WTC11 (cell line): ENCODE measurements around the gene TASP1. TPM values are rescaled to one million over a fixed set of nuclear protein-coding genes. Genes with fewer than 3 reads are reported as not detected.

ENCODE experiments used
- ATAC-seq: fragments of 200-7000 bp; cut with Tn5 transposase; 2 replicates; pipeline ENCODE4 v1.10.0; 2021; ENCODE audit warnings: mild to moderate bottlenecking, moderate library complexity
- CTCF ChIA-PET: fragments of 300-600 bp; sonication (Branson Sonifier 250); formaldehyde crosslinking; loops from one replicate; lab custom pipeline; 2021; ENCODE audit warnings: antibody characterized with exemption; lab: Charles Lee
- POLR2A ChIA-PET: fragments of 350-600 bp; sonication (Branson Sonifier 250); formaldehyde crosslinking; loops from one replicate; lab custom pipeline; 2021; ENCODE audit warnings: antibody characterized with exemption; lab: Charles Lee
- DNase-seq: peaks from one replicate; pipeline ENCODE4 v3.0.0; 2021; ENCODE audit warnings: low spot score
- H3K27ac Mint-ChIP-seq: 2 replicates; pipeline ENCODE4 v1.8.0; 2021; ENCODE audit warnings: mixed read lengths
- H3K27me3 Mint-ChIP-seq: 2 replicates; pipeline ENCODE4 v1.8.0; 2021; ENCODE audit warnings: low read depth, mild to moderate bottlenecking, moderate library complexity, mixed read lengths
- H3K36me3 Mint-ChIP-seq: 2 replicates; pipeline ENCODE4 v1.8.0; 2021; ENCODE audit warnings: mixed read lengths
- H3K4me1 Mint-ChIP-seq: 2 replicates; pipeline ENCODE4 v1.8.0; 2022; ENCODE audit warnings: mixed read lengths
- H3K4me3 Mint-ChIP-seq: 2 replicates; pipeline ENCODE4 v1.8.0; 2021; ENCODE audit warnings: mild to moderate bottlenecking, moderate library complexity, mixed read lengths
- H3K9me3 Mint-ChIP-seq: 2 replicates; pipeline ENCODE4 v1.8.0; 2021; ENCODE audit warnings: mixed read lengths
- EMX1 ChIP-seq: fragments of 250-450 bp; sonication (Bioruptor Pico); IDR thresholded peaks from 2 replicates; pipeline ENCODE4 v1.8.0; 2021; ENCODE audit warnings: mild to moderate bottlenecking
- FOXJ3 ChIP-seq: sonication (generic); formaldehyde crosslinking; IDR thresholded peaks from 2 replicates; pipeline ENCODE4 v1.9.0; 2021; ENCODE audit warnings: missing genetic modification reagents, mild to moderate bottlenecking, borderline replicate concordance
- GABPB1 ChIP-seq: sonication (generic); formaldehyde crosslinking; IDR thresholded peaks from 2 replicates; pipeline ENCODE4 v1.8.1; 2023; ENCODE audit warnings: mild to moderate bottlenecking, missing genetic modification reagents
- KAT7 ChIP-seq: sonication (generic); formaldehyde crosslinking; IDR thresholded peaks from 2 replicates; pipeline ENCODE4 v1.8.1; 2023; ENCODE audit warnings: missing genetic modification reagents, mild to moderate bottlenecking, borderline replicate concordance
- OVOL2 ChIP-seq: fragments of 250-450 bp; sonication (Bioruptor Pico); IDR thresholded peaks from 2 replicates; pipeline ENCODE4 v1.9.0; 2021; ENCODE audit warnings: mild to moderate bottlenecking, borderline replicate concordance
- PRRX2 ChIP-seq: fragments of 250-450 bp; sonication (Bioruptor Pico); IDR thresholded peaks from 2 replicates; pipeline ENCODE4 v1.8.0; 2021; ENCODE audit warnings: mild to moderate bottlenecking
- SMAD3 ChIP-seq: sonication (generic); formaldehyde crosslinking; IDR thresholded peaks from 2 replicates; pipeline ENCODE4 v1.8.0; 2022; ENCODE audit warnings: missing genetic modification reagents, mild to moderate bottlenecking, borderline replicate concordance
- SOX15 ChIP-seq: fragments of 250-450 bp; sonication (Bioruptor Pico); IDR thresholded peaks from 2 replicates; pipeline ENCODE4 v1.9.0; 2021; ENCODE audit warnings: mild to moderate bottlenecking
- TCF7 ChIP-seq: sonication (generic); formaldehyde crosslinking; IDR thresholded peaks from 2 replicates; pipeline ENCODE4 v1.8.0; 2022; ENCODE audit warnings: mild to moderate bottlenecking, low read depth, missing genetic modification reagents, moderate library complexity
- ZNF219 ChIP-seq: sonication (generic); formaldehyde crosslinking; IDR thresholded peaks from 2 replicates; pipeline ENCODE4 v1.8.0; 2023; ENCODE audit warnings: missing genetic modification reagents, mild to moderate bottlenecking, borderline replicate concordance
- ZNF263 ChIP-seq: sonication (generic); formaldehyde crosslinking; IDR thresholded peaks from 2 replicates; pipeline ENCODE4 v1.8.1; 2022; ENCODE audit warnings: low read depth, mild to moderate bottlenecking, moderate library complexity, missing genetic modification reagents
- ZNF317 ChIP-seq: sonication (generic); formaldehyde crosslinking; IDR thresholded peaks from 2 replicates; pipeline ENCODE4 v1.8.1; 2023; ENCODE audit warnings: low read depth, mild to moderate bottlenecking, moderate library complexity, missing genetic modification reagents, borderline replicate concordance
- ZNF423 ChIP-seq: fragments of 250-450 bp; sonication (Bioruptor Pico); IDR thresholded peaks from 2 replicates; pipeline ENCODE4 v2.1.2; 2022; ENCODE audit warnings: mild to moderate bottlenecking, moderate library complexity
- ZNF671 ChIP-seq: fragments of 250-450 bp; sonication (Bioruptor Pico); IDR thresholded peaks from 2 replicates; pipeline ENCODE4 v1.8.0; 2021; ENCODE audit warnings: mild to moderate bottlenecking
- total RNA-seq: library from RNA; stranded (reverse); gene quantifications from 3 replicates; pipeline ENCODE4 v1.2.3, GENCODE V29; 2021
- TF ChIP-seq, protein P1 (sequence below): sonication (generic); formaldehyde crosslinking; IDR thresholded peaks from 2 replicates; pipeline ENCODE4 v1.8.1; 2023; ENCODE audit warnings: mild to moderate bottlenecking, missing genetic modification reagents
- TF ChIP-seq, protein P2 (sequence below): fragments of 200-600 bp; IDR thresholded peaks from 2 replicates; pipeline ENCODE4 v1.8.0; 2022; ENCODE audit warnings: antibody characterized with exemption
- TF ChIP-seq, protein P3 (sequence below): fragments of 250-450 bp; sonication (Bioruptor Pico); IDR thresholded peaks from 2 replicates; pipeline ENCODE4 v1.9.0; 2021; ENCODE audit warnings: moderate library complexity, mild to moderate bottlenecking, inconsistent platforms, borderline replicate concordance
- TF ChIP-seq, protein P4 (sequence below): fragments of 250-450 bp; sonication (Bioruptor Pico); conservative IDR thresholded peaks from 2 replicates; pipeline ENCODE4 v1.9.0; 2021; ENCODE audit warnings: mild to moderate bottlenecking
- TF ChIP-seq, protein P5 (sequence below): sonication (generic); formaldehyde crosslinking; IDR thresholded peaks from 2 replicates; pipeline ENCODE4 v1.8.1; 2023; ENCODE audit warnings: mild to moderate bottlenecking, missing genetic modification reagents, moderate library complexity
- TF ChIP-seq, protein P6 (sequence below): sonication (generic); formaldehyde crosslinking; IDR thresholded peaks from 2 replicates; pipeline ENCODE4 v1.8.0; 2023; ENCODE audit warnings: missing genetic modification reagents, mild to moderate bottlenecking, borderline replicate concordance

Gene TASP1
- total RNA-seq, 1 experiment from 2014 or later = 12.4 TPM

DNA sequence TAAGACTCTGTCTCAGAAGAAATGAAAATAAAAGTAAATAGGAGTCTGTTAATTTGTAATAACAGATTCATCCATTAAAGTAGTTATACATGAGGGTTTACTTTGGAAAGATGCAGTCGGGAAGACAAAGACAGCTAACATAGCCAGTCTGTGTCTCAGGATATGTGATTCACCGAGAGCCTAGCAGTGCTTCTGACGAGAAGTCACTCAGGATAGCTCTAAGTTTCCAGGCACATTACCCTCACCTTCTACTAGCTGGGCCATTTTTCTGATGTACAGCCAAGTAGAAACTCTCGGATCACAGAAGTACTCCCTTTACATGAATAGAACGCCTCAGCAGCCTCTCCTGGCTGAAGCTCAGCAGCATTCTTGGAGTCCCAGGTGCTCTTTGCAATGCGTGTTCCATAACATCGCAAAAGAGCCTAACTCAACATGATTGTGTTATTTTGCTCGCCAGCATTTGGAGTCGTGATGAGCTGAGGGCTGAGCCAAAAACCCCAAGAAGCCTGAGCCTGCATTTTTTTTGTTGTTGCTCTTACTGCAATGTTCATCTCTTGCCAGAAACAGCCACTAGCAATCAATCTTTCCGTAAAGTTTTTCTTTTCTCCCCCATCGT is 22.4 kb upstream of the TASP1 start:
- H3K4me3 Mint-ChIP-seq = no peak overlapping the region
- no peak for DNase-seq
- H3K36me3 Mint-ChIP-seq = no peaks in the 10 kb centered on the region
- 0 out of 2 replicates have a peak, but pooled peaks cover 3% of the 10 kb centered on the region for H3K9me3 Mint-ChIP-seq
- ATAC-seq = no peak
- H3K27ac Mint-ChIP-seq = no peak overlapping the region
- no peaks in the 10 kb centered on the region for H3K4me1 Mint-ChIP-seq
- POLR2A ChIA-PET = no interaction called here
- TF ChIP-seq, protein P1, sequence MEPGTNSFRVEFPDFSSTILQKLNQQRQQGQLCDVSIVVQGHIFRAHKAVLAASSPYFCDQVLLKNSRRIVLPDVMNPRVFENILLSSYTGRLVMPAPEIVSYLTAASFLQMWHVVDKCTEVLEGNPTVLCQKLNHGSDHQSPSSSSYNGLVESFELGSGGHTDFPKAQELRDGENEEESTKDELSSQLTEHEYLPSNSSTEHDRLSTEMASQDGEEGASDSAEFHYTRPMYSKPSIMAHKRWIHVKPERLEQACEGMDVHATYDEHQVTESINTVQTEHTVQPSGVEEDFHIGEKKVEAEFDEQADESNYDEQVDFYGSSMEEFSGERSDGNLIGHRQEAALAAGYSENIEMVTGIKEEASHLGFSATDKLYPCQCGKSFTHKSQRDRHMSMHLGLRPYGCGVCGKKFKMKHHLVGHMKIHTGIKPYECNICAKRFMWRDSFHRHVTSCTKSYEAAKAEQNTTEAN (CRISPR knock-in tag) = no peak
- no peak for TF ChIP-seq GABPB1 (CRISPR knock-in tag)
- TF ChIP-seq PRRX2 (CRISPR knock-in tag) = no peak
- no peak for TF ChIP-seq KAT7 (CRISPR knock-in tag)
- TF ChIP-seq, protein P2, sequence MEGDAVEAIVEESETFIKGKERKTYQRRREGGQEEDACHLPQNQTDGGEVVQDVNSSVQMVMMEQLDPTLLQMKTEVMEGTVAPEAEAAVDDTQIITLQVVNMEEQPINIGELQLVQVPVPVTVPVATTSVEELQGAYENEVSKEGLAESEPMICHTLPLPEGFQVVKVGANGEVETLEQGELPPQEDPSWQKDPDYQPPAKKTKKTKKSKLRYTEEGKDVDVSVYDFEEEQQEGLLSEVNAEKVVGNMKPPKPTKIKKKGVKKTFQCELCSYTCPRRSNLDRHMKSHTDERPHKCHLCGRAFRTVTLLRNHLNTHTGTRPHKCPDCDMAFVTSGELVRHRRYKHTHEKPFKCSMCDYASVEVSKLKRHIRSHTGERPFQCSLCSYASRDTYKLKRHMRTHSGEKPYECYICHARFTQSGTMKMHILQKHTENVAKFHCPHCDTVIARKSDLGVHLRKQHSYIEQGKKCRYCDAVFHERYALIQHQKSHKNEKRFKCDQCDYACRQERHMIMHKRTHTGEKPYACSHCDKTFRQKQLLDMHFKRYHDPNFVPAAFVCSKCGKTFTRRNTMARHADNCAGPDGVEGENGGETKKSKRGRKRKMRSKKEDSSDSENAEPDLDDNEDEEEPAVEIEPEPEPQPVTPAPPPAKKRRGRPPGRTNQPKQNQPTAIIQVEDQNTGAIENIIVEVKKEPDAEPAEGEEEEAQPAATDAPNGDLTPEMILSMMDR = no peak
- no peak for TF ChIP-seq ZNF263 (CRISPR knock-in tag)
- TF ChIP-seq ZNF671 = no peak
- TF ChIP-seq SMAD3 (CRISPR knock-in tag) = no peak
- TF ChIP-seq ZNF219 = no peak
- no peak for TF ChIP-seq FOXJ3 (CRISPR knock-in tag)
- TF ChIP-seq, protein P3, sequence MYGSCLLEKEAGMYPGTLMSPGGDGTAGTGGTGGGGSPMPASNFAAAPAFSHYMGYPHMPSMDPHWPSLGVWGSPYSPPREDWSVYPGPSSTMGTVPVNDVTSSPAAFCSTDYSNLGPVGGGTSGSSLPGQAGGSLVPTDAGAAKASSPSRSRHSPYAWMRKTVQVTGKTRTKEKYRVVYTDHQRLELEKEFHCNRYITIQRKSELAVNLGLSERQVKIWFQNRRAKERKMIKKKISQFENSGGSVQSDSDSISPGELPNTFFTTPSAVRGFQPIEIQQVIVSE (CRISPR knock-in tag) = no peak
- TF ChIP-seq OVOL2 (CRISPR knock-in tag) = no peak
- TF ChIP-seq, protein P4, sequence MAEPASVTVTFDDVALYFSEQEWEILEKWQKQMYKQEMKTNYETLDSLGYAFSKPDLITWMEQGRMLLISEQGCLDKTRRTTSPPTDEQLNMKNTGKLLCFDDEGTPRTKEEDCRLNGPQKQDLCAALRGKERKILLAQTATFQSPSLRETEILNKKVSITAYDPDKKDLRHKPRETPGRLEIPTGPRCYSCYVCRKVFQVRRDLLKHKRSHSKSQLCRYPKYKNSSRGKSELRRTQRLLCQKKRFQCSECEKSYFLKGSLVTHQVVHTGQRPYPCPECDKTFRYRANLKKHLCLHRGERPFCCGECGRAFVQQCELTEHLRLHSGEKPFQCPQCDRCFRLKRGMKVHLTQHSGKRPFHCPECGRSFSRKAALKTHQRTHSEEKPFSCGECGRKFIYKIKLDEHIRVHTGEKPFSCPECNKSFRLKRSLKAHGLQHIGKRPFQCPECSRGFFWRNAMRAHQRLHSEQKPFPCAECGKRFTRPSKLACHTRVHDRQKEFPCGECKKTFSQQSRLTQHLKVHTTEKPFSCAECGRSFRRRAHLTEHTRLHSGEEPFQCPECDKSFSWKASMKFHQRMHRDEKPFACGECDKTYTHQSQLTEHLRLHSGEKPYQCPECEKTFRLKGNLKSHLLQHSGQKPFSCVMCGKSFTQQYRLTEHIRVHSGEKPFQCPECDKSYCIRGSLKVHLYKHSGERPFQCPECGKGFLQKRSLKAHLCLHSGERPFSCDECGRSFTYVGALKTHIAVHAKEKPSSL = no peak
- TF ChIP-seq SOX15 = no peak
- TF ChIP-seq EMX1 (CRISPR knock-in tag) = no peak
- TF ChIP-seq, protein P5, sequence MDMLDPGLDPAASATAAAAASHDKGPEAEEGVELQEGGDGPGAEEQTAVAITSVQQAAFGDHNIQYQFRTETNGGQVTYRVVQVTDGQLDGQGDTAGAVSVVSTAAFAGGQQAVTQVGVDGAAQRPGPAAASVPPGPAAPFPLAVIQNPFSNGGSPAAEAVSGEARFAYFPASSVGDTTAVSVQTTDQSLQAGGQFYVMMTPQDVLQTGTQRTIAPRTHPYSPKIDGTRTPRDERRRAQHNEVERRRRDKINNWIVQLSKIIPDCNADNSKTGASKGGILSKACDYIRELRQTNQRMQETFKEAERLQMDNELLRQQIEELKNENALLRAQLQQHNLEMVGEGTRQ (CRISPR knock-in tag) = no peak
- TF ChIP-seq TCF7 (CRISPR knock-in tag) = no peak
- no peak for TF ChIP-seq ZNF317 (CRISPR knock-in tag)
- TF ChIP-seq, protein P6, sequence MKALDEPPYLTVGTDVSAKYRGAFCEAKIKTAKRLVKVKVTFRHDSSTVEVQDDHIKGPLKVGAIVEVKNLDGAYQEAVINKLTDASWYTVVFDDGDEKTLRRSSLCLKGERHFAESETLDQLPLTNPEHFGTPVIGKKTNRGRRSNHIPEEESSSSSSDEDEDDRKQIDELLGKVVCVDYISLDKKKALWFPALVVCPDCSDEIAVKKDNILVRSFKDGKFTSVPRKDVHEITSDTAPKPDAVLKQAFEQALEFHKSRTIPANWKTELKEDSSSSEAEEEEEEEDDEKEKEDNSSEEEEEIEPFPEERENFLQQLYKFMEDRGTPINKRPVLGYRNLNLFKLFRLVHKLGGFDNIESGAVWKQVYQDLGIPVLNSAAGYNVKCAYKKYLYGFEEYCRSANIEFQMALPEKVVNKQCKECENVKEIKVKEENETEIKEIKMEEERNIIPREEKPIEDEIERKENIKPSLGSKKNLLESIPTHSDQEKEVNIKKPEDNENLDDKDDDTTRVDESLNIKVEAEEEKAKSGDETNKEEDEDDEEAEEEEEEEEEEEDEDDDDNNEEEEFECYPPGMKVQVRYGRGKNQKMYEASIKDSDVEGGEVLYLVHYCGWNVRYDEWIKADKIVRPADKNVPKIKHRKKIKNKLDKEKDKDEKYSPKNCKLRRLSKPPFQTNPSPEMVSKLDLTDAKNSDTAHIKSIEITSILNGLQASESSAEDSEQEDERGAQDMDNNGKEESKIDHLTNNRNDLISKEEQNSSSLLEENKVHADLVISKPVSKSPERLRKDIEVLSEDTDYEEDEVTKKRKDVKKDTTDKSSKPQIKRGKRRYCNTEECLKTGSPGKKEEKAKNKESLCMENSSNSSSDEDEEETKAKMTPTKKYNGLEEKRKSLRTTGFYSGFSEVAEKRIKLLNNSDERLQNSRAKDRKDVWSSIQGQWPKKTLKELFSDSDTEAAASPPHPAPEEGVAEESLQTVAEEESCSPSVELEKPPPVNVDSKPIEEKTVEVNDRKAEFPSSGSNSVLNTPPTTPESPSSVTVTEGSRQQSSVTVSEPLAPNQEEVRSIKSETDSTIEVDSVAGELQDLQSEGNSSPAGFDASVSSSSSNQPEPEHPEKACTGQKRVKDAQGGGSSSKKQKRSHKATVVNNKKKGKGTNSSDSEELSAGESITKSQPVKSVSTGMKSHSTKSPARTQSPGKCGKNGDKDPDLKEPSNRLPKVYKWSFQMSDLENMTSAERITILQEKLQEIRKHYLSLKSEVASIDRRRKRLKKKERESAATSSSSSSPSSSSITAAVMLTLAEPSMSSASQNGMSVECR (CRISPR knock-in tag) = no peak
- TF ChIP-seq ZNF423 (CRISPR knock-in tag) = no peak
- CTCF ChIA-PET = no interaction called here
- H3K27me3 Mint-ChIP-seq = no peaks in the 10 kb centered on the region
